NCI-H2107 (cell line): ENCODE results near the gene JPT2.
A peak's percentile ranks its signal among the peaks of the same experiment; 100 is the strongest.
"Not testable (repeated sequence)": the region's sequence is repeated elsewhere in the genome, so short reads cannot be mapped to it uniquely, and the experiment has no call there.

Experiments used
- DNase-seq: peaks from one replicate; lab custom pipeline; 2025; lab: John Stamatoyannopoulos, UW

The JPT2 gene

GRCh38 chr16:1676661-1677060 is 1.4 kb upstream of the JPT2 start:
- DNase-seq = no peak

GRCh38 chr16:1677339-1677738 is 740 bp upstream of the JPT2 start:
- no peak for DNase-seq

GRCh38 chr16:1678500-1679098 is 520 bp downstream of the JPT2 start:
- DNase-seq = no peak

GRCh38 chr16:1680361-1680760 is 2.3 kb downstream of the JPT2 start:
- DNase-seq = no peak

GRCh38 chr16:1681032-1681431 is 3.0 kb downstream of the JPT2 start:
- DNase-seq = no peak

GRCh38 chr16:1687427-1688316 is 9.6 kb downstream of the JPT2 start:
- no peak for DNase-seq

GRCh38 chr16:1688807-1689560 is 10.9 kb downstream of the JPT2 start:
- no peak for DNase-seq

- DNase-seq = no peak
These were observed 11.8 kb downstream of the JPT2 start for GRCh38 chr16:1689853-1690252.

- DNase-seq = no peak
These were observed 12.7 kb downstream of the JPT2 start for GRCh38 chr16:1690810-1691209.

- DNase-seq = no peak
These were observed 13.2 kb downstream of the JPT2 start for GRCh38 chr16:1691276-1691675.

- DNase-seq = no peak
These were observed 13.9 kb downstream of the JPT2 start for GRCh38 chr16:1691956-1692355.

GRCh38 chr16:1696863-1697262 is 18.8 kb downstream of the JPT2 start:
- no peak for DNase-seq

GRCh38 chr16:1698680-1699079 is 20.6 kb downstream of the JPT2 start:
- DNase-seq = no peak

- DNase-seq = no peak
These were observed 22.2 kb downstream of the JPT2 start for GRCh38 chr16:1700246-1700645.

GRCh38 chr16:1701216-1701878 is 23.3 kb downstream of the JPT2 start:
- DNase-seq = no peak

GRCh38 chr16:1705324-1705687 is 27.2 kb downstream of the JPT2 start:
- DNase-seq = not testable (repeated sequence)

GRCh38 chr16:1705688-1706385 is 27.8 kb downstream of the JPT2 start, which contains the start of gene MAPK8IP3:
TSS of gene MAPK8IP3 (plus strand) at chr16:1706195. CDS start at chr16:1706340, 145 bp downstream.
- peak; percentile 88 for DNase-seq

GRCh38 chr16:1706386-1707192 is 28.5 kb downstream of the JPT2 start:
- DNase-seq = no peak

GRCh38 chr16:1707193-1707790 is 29.2 kb downstream of the JPT2 start:
- DNase-seq = no peak

- no peak for DNase-seq
These were observed 30.1 kb downstream of the JPT2 start for GRCh38 chr16:1708083-1708767.
